NCI-H510A (cell line): ENCODE data around the gene ZNF519.

Experiments used
- DNase-seq: peaks from one replicate; lab custom pipeline; 2025; lab: John Stamatoyannopoulos, UW

ZNF519 gene

DNA sequence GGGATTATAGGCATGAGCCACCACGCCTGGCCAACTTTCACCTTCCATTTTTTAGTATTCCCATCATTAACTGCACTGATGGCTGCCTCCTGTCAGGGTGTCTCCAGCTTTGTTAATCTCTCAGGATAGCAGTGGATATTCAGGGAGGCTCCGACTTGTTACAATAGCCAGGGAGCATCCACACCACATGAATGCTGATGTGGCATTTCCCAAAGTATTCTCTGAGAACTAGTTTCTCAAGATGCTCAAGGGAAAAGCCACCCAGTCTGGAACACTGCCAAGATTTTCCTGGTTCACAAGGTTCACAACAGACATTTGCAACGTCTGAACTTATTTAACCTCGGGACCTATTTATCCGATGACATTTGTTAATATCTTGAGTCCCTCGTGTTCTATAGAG lies 33.8 kb downstream of the ZNF519 start:
- DNase-seq: no peak

GRCh38 chr18:14097761-14098160 lies 34.5 kb downstream of the ZNF519 start:
- no peak for DNase-seq

DNA sequence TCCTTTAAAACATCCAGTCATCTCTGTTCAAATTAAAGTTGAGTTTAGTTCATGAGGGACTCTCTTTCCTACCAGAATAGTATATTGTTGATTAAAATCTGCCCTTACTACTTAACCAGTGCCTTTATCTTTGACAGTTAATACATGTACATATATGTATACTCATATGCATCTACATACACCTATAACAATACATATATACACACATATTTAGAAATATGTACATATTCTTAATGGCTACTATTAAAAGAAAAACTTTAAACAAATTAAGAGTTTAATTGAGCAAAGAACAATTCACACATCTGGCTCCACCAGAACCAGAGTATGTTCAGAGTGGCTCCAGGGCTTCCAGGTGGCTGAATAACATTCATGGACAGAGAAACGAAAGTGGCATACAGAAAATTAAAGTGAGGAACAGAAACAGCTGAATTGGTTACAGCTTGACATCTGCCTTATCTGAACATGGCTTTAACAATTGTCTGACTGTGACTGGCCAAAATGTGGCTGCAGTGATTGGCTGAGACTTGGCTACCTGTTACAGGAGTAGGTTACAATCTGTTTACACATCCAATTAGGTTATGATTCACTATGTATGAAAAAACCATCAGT lies 38.8 kb downstream of the ZNF519 start:
- DNase-seq: no peak

- DNase-seq: no peak
Observed at GRCh38 chr18:14092625-14093306, 39.5 kb downstream of the ZNF519 start.

DNA sequence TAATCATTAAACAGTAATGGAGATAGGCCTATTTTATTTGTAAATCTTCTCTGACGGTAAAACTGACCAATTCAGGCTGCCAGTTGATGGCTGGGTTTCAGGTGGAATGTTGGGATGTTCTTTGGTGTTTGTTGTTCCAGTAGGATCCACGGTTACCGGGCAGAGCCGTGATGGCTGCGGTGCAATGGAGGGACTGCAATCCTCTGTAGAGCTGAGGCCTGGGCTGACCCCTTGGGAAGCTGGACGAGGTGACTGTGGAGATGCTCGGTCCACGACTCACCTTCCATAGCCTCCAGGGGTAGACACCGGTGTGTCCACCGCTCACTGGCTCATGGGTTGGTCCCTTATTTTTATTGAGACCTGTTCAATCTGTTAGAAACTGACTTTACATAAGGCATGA lies 42.5 kb downstream of the ZNF519 start:
- DNase-seq: no peak

DNA sequence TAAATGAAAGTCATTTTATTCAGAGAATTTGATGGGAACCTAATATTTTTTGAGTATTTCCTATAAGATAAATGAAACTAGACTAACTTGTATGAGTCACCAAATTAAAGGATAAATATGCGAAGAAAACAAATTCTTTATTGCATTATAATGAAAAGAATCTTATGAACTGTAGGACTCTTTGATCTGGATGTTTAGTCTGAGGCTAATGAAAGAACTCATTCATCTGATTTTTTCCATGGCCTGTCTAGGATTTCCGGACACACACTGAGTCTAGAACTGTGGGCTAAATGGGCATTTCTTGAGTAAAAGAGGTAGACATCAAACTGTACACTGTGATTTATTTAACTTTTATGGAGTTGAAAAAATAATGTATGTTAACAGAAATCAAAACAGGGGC lies 43.0 kb downstream of the ZNF519 start:
- no peak for DNase-seq

GRCh38 chr18:14086458-14087231 lies 45.6 kb downstream of the ZNF519 start:
- DNase-seq: peak; percentile 16

DNA sequence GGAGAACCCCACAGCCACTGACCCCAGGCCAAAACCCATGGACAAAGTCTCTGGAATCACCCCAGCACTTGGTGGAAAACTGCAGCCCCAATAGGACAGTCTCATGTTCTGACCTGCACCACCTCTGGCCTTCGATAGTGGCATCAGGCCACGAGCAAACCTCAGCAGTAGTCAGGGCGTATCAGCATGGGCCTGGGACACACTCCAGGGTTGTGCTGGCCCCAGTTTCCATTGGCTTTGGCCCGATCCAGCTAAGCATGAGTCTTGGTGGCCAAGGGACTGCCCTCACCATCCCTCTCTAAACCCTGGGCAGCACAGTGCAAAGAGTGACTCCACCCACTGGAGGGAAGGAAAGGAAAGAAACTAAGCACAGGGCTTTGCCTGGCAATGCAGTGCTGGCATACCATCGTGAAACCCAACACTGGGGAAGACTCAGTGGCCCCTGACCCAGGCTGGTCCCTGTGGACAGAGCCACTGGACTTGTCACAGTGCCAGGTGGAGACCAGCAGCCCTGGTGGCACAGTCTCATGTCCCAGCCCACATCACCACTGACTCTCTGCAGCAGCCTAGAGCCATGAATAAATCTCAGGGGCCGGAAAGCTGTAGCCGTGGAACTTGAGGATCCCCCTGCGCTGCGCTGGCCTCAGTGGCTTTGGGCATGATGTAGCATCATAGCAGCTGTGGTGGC lies 46.3 kb downstream of the ZNF519 start:
- DNase-seq: no peak

GRCh38 chr18:14075196-14075595 lies 57.0 kb downstream of the ZNF519 start:
- DNase-seq: no peak

DNA sequence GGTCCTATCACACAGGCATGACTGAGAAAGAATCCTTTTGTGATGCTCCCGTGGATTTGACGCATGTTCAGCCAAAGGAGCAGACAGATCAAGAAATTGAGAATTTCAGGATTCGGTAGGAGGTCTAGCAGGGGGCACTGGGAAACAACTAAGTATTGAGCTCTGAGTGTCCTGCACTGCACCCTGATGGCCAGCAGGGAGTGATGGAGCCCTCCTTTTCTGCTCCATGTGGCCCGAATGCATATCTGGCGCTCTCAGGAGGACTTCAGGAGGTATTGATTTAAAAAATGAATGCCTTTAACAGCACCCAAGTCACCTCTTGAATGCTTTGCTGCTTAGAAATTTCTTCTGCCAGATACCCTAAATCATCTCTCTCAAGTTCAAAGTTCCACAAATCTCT lies 58.0 kb downstream of the ZNF519 start:
- DNase-seq: no peak

- DNase-seq: no peak
Observed at GRCh38 chr18:14053661-14054060, 78.6 kb downstream of the ZNF519 start.
